ENCODE measurements around the gene ISCU.

DNA sequence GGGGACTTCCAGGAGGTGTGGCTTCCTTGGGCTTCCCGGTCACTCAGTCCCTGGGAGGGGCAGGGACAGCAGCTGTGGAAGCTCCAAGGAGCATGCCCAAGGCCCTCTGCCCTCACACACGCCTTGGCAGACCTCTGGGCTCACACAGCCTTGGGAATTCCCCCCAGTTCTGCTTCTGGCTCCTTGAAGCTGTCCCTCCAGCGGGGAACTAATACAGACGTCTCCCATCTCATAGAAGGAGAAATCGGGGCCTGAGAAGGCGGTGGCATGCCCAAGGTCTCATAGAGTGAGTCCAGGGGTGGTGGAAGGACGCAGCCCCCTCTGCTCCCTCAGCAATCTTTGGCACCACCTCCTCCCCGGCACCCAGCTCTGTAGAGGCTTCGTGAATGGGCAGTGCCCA, 51.2 kb downstream of the ISCU start:
- TF ChIP-seq, protein P1, sequence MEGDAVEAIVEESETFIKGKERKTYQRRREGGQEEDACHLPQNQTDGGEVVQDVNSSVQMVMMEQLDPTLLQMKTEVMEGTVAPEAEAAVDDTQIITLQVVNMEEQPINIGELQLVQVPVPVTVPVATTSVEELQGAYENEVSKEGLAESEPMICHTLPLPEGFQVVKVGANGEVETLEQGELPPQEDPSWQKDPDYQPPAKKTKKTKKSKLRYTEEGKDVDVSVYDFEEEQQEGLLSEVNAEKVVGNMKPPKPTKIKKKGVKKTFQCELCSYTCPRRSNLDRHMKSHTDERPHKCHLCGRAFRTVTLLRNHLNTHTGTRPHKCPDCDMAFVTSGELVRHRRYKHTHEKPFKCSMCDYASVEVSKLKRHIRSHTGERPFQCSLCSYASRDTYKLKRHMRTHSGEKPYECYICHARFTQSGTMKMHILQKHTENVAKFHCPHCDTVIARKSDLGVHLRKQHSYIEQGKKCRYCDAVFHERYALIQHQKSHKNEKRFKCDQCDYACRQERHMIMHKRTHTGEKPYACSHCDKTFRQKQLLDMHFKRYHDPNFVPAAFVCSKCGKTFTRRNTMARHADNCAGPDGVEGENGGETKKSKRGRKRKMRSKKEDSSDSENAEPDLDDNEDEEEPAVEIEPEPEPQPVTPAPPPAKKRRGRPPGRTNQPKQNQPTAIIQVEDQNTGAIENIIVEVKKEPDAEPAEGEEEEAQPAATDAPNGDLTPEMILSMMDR (optimal IDR thresholded peaks at IDR 0.05 in 1 of 3, IDR thresholded peaks at IDR 0.05 in 1 of 3, conservative IDR thresholded peaks at IDR 0.05 in 1 of 3; ENCODE audit: extremely low read depth in 1 of 3, insufficient read depth in 2 of 3, low read length in 3 of 3), result no peak
- TF ChIP-seq EZH2 (IDR thresholded peaks at IDR 0.05; ENCODE audit: low read length), result no peak

Measured in keratinocyte (primary cell).